Activated naive CD4-positive, alpha-beta T cell (primary cell): Measurements from ENCODE around the gene IKZF2.
A peak's percentile ranks its signal among the peaks of the same experiment; 100 is the strongest.

ENCODE experiments used
- DNase-seq, 4 experiments: peaks; one replicate each; lab custom pipeline; 2025; lab: John Stamatoyannopoulos, UW

Gene IKZF2

DNA sequence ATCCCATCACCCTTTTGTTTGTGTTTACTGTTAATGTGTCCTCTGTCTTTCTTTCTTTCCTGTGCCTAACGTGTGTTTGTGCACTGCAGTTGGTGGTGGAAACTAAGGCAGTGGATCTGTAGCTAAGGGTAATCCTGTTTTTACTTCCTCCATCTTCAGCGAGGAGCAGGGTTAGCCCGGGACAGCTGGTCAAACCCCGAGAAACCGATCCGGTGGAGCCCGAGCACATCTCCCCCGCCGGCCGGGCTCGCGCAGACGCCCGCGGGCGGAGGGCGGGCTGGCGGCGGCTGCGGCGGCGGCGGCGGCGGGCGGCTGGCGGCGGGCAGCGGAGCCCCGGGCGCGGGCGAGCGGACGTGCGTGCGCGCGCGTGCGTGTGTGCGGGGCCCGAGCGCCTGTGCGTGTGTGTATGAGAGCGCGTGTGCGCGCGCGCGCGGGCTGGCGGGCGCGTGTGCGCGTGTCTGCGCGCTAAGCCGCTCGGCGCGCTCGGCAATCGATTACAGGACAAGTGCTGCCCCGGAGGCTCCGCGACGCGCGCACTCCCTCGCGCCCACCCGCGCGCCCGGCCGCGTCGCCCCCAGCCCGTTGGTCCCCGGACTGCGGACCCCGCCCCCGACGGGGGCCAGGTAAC lies at the start of gene IKZF2:
Gene IKZF2, minus strand, starts transcription at position 176 of the 628 bp plus-strand sequence. CDS start 2,983 bp downstream, outside the sequence.
- peak; percentile 1 to 61 (median 18) for DNase-seq

GRCh38 chr2:213199871-213200270 lies 48.5 kb upstream of the IKZF2 start:
- no peak for DNase-seq

DNA sequence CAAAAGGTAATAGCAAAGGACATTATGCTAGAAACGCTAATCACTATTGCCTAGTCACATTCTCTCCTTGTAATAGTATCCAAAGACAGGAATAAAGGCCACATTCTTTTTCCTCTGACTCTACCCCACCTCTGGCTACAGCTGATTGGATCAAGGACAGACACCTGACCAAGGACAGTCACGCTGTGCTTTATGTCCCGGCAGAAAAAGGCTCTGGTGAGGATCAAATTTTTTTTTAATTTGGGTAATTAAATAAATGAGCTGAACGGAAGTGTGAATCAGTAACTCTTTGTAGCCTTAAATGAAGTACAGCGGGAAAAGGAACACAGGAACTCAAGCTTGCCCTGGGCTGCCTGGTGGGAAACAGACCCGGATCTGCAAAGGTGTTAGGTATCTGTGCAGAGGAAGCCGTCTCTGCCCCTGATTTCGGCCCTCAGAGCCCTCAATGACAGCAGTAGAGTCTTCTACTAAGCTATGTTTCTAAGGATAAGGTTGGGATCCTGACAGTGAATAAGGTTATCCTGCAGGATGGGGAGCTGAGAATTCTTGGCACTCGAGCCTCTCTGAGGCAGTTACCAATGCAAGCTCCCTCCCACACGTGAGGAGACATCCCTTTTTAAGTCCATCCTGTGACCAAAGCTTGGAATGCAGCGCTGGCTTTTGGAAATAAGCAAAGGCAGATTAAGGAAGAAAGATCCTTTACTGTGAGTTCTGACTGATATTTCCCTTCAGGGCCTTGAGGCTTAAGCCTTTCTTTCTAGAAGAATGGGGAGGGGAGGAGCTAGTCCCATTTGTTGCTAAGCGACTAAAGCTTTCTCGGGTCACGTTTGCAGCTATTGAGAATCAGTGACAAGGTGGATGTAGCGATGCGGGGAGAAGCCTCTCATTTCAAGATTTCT lies 37.8 kb upstream of the IKZF2 start:
- DNase-seq = no peak

GRCh38 chr2:213188533-213188867 lies 37.1 kb upstream of the IKZF2 start:
- no peak for DNase-seq

DNA sequence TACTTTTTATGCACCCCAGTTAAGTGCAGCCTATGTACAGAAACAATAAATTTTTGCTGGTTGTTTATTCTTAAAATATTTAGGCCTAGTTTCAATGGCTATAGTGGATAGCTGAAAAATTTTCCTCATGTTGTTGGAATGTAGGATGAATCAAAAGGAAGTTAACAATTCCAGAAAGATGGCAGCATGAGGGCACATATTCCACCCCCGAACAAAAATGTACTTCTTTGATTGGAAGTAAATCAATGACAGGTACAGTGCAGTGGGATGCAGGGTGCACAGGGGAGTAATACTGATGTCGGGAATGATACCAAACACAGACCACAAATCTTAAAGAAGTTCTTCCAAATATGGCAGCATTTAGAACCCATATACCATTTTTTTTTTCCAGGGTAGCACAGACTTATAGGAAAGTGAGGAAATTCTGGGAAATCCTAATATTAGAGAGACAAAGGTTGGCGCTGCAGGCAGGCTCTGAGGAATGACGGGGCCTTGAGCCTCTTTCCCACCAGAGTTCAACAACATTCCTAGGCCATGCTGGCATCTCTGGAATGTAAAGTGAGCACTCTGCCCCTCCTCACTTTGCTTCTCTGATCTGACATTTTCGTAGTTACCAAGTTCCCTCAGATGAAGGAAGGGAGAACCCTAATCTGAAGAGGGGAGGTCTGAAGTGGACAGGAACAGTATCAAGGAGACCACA lies 36.6 kb upstream of the IKZF2 start:
- DNase-seq = no peak

DNA sequence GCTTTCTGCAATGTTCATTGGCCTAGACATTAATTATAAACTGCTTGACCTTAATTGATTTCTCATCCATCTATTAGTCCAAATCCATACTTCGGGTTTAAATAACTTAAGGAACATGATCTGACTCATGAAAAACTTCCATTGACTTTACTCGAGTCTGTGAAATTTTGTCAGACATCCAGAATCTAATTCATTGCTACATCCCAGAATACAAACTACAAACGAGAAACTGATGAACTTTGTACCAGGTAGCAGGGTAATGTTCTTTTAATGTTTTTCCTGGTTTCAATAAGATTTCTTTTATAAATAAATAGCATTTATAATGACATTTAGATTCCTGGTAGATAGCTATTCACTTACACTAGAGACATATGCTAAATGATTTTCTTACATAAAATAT lies 36.0 kb upstream of the IKZF2 start:
- DNase-seq = no peak

GRCh38 chr2:213185147-213185822 lies 33.9 kb upstream of the IKZF2 start:
- DNase-seq = no peak

GRCh38 chr2:213181712-213182111 lies 30.3 kb upstream of the IKZF2 start:
- DNase-seq = no peak

DNA sequence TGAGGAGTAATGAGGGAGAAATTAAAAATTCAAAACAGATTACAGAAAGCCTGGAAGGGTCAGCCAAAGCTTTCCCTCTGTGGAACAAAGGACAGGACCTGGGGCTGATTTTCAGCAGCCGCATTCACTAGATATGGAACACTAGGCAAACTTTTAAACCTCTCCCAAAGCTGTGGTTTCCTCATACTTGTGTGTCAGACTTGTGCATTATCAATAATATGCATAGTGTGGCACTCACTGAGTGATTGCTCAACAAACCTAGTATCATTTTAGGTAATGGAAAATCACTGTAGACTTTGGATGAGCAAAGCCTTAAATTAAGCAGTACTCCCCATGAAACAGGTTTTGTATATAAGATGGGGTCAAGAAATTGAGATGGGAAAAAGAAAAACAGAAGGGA lies 26.3 kb upstream of the IKZF2 start:
- no peak for DNase-seq

- no peak for DNase-seq
Observed at GRCh38 chr2:213175673-213176247, 24.3 kb upstream of the IKZF2 start.

GRCh38 chr2:213172641-213173040 lies 21.2 kb upstream of the IKZF2 start:
- DNase-seq = no peak

- DNase-seq = no peak
Observed at GRCh38 chr2:213171147-213171546, 19.7 kb upstream of the IKZF2 start.

DNA sequence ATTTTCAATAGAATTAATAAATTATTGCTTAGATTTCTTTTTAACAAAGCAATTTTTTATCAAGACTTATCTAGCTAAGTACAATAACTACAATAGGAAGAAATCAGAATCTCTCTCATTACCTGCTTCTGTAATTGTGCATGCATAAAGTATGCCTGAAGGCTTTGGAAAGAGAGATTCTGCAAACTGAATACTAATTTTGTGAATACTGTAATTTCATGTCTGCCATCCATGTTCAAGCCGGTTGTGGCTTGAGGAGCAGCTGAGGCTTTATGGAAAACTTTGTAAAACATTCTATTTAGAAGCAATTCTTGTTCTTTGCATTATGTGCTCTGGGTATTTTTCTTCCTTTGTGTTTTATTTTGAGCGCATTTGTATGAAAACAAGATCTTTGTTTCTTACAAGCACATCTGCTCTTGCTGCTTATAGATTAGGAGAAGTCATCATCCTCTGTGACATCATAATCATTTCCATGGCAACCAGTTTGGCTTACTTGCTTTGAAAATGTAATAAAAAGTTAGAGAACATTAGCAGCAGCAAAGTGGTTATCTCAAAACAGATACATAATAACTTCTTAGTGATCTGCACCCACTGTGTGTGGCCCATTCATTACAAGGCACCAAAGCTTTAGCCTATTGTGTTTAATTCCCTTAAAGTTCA lies 16.0 kb upstream of the IKZF2 start:
- no peak for DNase-seq

DNA sequence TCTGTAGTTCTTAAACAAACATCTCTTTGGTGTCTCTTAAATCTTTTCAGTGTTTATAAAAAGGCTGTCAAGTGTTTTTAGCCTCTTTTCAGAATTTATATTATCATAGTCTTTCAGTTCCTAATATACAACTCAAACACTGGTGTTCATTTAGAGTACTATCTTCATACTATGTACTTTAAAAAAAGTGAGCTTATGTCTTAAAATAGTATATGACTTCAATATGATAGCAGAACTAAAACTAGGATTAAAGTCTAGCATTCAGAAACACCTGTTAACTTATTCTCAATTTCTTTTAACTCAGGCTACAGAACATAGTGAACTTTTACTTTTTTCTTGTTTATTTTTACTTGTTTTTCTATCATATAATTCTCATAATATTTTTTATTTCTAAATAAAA lies 14.7 kb upstream of the IKZF2 start:
- no peak for DNase-seq

DNA sequence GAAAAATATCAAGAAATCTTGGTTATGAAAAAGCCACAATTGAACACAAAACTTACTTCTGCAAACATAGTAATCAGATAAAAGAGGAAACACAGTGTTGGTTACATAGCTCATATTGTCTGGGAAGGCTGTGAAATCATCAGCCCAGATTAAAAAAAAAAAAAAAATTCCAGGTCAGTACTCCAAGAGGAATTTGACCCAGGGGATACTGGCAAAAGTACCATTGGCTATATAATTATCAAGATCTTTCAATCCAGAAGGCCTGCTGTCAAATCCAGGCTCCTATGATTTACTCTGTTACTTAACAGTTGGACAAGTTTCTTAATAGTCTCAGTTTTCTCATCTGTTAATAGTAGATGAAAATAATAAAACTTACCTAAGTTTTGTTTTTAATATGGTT lies 12.9 kb upstream of the IKZF2 start:
- no peak for DNase-seq

- DNase-seq = no peak
Observed at GRCh38 chr2:213162516-213163118, 11.2 kb upstream of the IKZF2 start.

DNA sequence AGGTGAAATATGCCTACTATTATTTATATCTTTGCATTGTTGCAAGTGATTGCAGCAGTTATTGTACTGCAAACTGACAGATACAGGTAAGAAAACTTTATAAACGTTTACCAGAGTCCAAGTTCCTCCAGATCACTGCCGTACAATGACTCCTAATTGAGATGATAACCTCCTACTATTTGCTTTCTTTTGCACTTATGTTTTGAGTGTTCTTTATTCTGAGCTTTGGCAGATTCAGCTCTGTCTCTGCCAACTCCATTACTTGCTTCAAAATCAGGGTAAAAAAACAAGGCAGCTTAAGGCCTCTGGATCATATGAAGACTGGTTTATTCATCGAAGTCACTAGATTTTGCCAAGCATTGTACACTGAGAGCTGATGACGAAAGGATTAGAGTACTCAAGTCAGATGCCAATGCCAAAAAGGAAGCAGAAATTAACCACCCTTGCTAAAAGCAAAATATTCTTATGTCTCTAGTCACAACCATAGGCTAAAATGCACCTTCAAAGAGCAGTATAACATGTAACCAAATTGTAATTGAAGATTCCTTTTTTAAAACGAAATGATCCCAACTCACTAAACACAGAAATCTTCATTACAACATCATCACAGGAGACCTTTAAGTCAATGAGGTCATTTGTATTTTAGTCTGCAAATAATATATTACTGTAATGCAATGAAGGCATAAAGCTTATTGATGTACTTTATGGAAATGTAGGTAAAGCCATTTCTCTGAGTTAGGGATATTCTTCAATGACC lies 10.5 kb upstream of the IKZF2 start:
- DNase-seq = no peak

DNA sequence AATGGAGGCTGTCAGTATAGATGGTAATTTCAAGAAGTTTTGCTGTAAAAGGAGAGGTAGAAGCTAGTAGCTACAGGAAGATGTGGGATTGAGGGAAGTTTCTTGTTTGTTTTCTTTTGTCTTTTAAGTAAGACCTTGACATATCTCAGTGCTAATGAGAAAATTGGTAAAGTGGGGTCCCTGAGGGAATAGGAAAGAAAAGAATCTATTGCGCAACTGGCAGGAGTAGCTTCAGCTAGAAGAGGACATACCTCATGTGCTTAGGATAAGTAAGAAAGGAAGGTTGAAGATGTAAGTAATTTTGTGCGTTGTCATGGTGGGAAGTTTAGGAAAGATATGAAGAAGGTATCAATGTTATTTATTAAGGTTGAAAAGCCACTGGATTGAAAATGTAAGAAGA lies 8.4 kb upstream of the IKZF2 start:
- no peak for DNase-seq

GRCh38 chr2:213157242-213157641 lies 5.8 kb upstream of the IKZF2 start:
- no peak for DNase-seq

DNA sequence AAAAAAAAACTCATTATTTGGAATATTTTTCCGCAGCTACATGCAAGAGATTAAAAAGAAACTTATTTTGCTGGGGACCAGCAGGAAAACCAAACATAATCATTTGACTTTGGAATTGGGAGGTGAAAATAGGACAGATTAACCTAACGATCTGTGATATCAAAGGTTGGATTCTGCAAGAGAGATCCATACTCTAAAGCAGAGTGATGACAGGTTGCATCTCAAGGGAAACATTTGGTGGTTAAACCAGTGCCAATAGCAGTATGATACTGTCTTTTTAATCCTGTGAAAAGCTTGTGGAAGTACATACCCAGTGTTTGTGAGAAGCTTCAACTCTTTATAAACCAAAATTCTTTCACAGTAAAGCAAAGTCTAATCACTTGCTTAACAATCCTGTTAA lies 5.3 kb upstream of the IKZF2 start:
- DNase-seq = no peak
